B cell (primary cell): ENCODE measurements around the gene CORO1C.

Source experiments
- CTCF ChIP-seq: fragments of 200-600 bp; IDR thresholded peaks from one replicate; pipeline ENCODE4 v1.8.0; 2022; ENCODE audit warnings: antibody characterized with exemption, mild to moderate bottlenecking
- EZH2 ChIP-seq: IDR thresholded peaks from 2 replicates; pipeline ENCODE4 v1.6.1; 2012; ENCODE audit warnings: borderline replicate concordance, low read depth, mild to moderate bottlenecking, moderate library complexity, low read length; ENCODE audit not compliant: insufficient read depth, poor library complexity, severe bottlenecking

GRCh38 chr12:108729612-108730364, 1.5 kb downstream of the CORO1C start:
- no peak for TF ChIP-seq EZH2
- TF ChIP-seq CTCF = no peak
